ENCODE results near the gene URGCP.
"Not testable (repeated sequence)": the region's sequence is repeated elsewhere in the genome, so short reads cannot be mapped to it uniquely, and the experiment has no call there.

URGCP gene

GRCh38 chr7:43872406-43873110 is 33.8 kb downstream of the URGCP start:
- DNase-seq (ENCODE audit: low read depth): no peak

GRCh38 chr7:43871064-43871463 is 35.3 kb downstream of the URGCP start:
- DNase-seq (ENCODE audit: low read depth): no peak

- DNase-seq (ENCODE audit: low read depth): no peak
Measured at GRCh38 chr7:43870316-43870715, 36.1 kb downstream of the URGCP start.

- no peak for DNase-seq (ENCODE audit: low read depth)
Measured at GRCh38 chr7:43869867-43870240, 36.5 kb downstream of the URGCP start.

- DNase-seq (ENCODE audit: low read depth): peak; percentile 93
Measured at GRCh38 chr7:43869006-43869866, 37.2 kb downstream of the URGCP start, which contains the start of gene MRPS24. MRPS24 (minus strand) TSS chr7:43869517; CDS start chr7:43869495, 22 bp downstream.

- DNase-seq (ENCODE audit: low read depth): no peak
Measured at GRCh38 chr7:43868681-43869005, 37.8 kb downstream of the URGCP start.

- DNase-seq (ENCODE audit: low read depth): no peak
Measured at GRCh38 chr7:43868181-43868580, 38.2 kb downstream of the URGCP start.

GRCh38 chr7:43865277-43865676 is 41.1 kb downstream of the URGCP start:
- no peak for DNase-seq (ENCODE audit: low read depth)

GRCh38 chr7:43864126-43864525 is 42.3 kb downstream of the URGCP start:
- DNase-seq (ENCODE audit: low read depth): no peak

- no peak for DNase-seq (ENCODE audit: low read depth)
Measured at GRCh38 chr7:43856996-43857395, 49.4 kb downstream of the URGCP start.

GRCh38 chr7:43856316-43856715 is 50.1 kb downstream of the URGCP start:
- DNase-seq (ENCODE audit: low read depth): no peak

- no peak for DNase-seq (ENCODE audit: low read depth)
Measured at GRCh38 chr7:43855176-43855575, 51.2 kb downstream of the URGCP start.

- no peak for DNase-seq (ENCODE audit: low read depth)
Measured at GRCh38 chr7:43851805-43852204, 54.6 kb downstream of the URGCP start.

- no peak for DNase-seq (ENCODE audit: low read depth)
Measured at GRCh38 chr7:43850348-43851116, 55.9 kb downstream of the URGCP start.

GRCh38 chr7:43849047-43849446 is 57.3 kb downstream of the URGCP start:
- DNase-seq (ENCODE audit: low read depth): no peak

GRCh38 chr7:43847496-43847895 is 58.9 kb downstream of the URGCP start:
- no peak for DNase-seq (ENCODE audit: low read depth)

- no peak for DNase-seq (ENCODE audit: low read depth)
Measured at GRCh38 chr7:43844662-43845061, 61.7 kb downstream of the URGCP start.

GRCh38 chr7:43844257-43844656 is 62.1 kb downstream of the URGCP start:
- no peak for DNase-seq (ENCODE audit: low read depth)

GRCh38 chr7:43843296-43843695 is 63.1 kb downstream of the URGCP start:
- no peak for DNase-seq (ENCODE audit: low read depth)

GRCh38 chr7:43838201-43838658 is 68.2 kb downstream of the URGCP start:
- DNase-seq (ENCODE audit: low read depth): no peak

GRCh38 chr7:43834463-43835251 is 71.7 kb downstream of the URGCP start:
- peak; percentile 23 for DNase-seq (ENCODE audit: low read depth)

GRCh38 chr7:43830917-43831316 is 75.5 kb downstream of the URGCP start:
- not testable (repeated sequence) for DNase-seq (ENCODE audit: low read depth)
